GM19193 (cell line): Measurements from ENCODE around the gene CHAT.

ENCODE experiments used
- POLR2A ChIP-seq: IDR thresholded peaks from 4 replicates; pipeline ENCODE4 v1.6.1; 2011; ENCODE audit not compliant: insufficient read depth, insufficient read length; ENCODE audit errors: extremely low read depth

Gene CHAT

DNA sequence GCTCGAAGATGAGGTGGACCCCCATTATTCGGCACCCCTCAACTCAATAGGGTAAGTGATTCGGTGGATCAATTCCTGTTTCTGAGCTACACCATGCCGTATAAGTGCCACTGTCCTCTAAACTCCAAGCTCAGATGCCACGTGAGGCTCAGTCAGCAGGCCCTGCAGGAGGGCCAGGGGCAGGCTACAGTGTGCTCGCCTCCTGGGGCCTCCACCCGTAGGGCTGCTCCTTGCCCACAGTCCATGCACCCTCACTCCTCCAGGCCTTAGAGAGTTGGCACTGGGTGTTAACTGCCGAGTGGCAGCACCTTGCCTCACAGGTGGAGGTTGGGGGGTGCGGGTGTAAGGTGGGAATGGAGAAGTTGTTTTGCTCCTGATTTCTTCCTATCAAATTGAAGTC lies 77.8 kb downstream of the CHAT start:
- no peak for TF ChIP-seq POLR2A

DNA sequence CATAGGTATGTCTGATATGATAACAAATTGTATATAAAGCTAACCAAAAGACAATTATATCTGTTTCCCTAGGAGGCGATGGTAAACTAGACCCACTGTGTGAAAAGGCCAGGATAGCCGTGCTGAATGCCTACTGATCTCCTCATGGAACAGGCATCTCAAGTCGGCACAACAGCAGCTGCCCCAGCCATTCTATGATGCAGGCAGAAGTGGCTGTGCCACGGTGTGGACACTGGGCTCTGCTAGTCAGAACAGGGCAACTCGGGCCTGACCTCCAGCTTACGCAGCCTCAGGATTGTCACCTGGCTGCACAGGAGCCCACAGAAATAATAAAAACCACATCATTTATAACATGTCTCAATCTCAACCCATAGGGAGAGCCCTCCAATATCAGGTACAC lies 80.6 kb downstream of the CHAT start:
- no peak for TF ChIP-seq POLR2A

DNA sequence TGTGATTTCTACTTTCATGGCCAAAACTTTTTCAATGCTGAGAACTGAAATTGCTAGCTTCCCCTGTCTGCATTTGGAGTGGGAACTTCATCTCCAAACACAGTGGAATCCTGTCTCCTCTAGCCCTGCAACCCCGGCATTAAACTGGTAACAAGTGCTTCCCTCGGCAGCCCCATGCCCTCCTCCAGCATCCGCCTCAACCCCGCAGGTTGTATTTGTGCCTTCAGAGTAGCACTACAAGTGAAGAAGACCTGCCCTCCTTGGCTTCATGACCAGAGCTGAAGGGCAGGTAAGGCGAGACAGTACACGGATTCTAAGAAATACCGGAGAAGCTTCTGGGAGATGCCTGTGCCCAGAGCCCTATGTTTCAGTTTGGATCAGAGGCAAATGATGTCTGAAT lies 82.5 kb downstream of the CHAT start:
- TF ChIP-seq POLR2A, result no peak

DNA sequence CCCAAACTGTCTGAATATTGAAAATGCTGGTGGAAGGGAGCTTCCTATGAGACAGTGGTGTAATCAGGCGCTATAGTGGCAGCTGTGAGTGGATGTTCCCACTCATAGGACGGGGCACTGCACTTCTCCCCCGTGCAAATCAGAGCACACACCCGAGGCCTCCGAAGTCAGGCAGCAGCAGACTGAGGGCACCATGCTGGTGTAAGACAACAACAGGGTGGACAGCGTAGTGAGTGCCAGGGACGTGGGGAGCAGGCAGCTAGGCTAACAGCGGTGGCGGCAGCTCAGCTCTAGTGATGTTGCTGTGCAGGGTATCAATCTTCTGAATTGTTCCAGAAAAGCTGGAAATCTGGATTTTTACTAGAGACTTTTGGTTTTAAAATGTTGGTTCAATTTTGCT lies 84.8 kb downstream of the CHAT start:
- TF ChIP-seq POLR2A, result no peak

DNA sequence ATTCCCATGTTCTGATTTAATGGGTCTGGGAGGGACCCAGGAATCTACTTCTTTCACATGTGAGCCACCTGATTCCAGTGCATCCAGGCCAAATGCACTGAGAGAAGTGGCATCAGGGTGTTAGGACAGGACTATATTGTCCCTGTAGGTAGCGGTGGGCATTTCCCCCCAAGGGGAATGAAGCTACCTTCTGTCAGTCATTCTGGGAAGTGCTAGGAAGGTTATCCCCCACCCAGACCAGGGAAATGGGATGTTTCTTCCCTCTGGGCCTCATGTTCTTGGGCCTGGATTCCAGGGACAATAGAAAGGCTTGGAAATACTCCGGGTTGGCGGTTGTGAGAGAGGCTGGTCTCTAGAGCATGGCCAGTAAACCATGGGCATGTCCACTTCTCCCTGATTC lies 86.4 kb downstream of the CHAT start:
- no peak for TF ChIP-seq POLR2A

DNA sequence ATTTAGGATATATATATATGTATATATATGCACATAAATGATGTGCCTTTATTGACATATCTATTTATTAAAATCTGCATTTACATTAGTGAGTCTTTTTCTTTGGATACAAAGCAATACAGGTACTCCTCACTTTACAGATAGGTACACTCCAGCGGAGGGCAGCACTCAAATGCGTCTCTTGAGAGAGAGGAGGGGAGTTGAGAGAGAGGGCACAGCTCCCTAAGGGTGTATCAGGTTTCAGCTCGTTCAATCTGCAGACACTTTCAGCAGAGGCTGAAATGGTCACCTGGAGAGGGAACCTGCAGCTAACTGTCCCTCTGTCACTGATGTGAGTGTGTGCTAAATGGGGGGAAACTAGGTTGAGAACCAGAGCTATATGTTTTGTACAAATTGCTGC lies 87.2 kb downstream of the CHAT start:
- no peak for TF ChIP-seq POLR2A

DNA sequence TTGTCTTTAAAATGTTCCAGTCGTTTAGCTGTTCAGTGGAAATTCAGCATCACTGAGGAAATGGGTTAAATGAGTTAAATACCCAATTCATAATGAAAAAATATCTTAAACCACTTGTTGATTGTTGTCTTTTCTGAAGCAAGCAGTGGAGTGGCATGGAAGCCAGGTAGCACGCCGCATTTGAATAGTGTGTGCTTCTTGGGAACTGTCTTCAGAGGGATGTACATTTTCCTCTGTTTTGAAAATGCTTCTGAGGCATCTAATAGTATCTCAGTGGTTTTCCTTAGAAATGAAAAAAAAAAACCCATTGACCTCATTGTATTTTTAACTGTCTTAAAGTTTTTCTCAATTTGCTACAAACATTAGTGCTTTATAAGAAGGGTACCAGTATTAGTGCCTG lies 93.7 kb downstream of the CHAT start:
- TF ChIP-seq POLR2A, result no peak

DNA sequence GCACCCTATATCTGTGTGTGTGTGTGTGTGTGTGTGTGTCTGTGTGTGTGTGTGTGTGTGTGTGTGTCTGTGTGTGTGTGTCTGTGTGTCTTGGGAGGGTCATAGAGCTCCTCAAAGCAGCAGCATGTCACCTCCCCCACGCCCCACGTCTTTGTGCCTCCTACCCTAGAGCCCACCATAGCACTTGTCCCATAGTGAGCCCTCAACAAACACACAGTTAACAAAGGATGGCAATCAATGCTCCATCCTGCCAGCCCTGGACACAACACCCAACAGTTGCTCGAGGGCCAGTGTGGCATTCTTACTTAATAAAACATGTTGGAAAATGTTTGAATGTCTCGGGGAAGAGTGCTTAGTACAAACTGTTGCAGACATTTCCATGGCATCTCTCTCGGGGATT lies 96.1 kb downstream of the CHAT start:
- TF ChIP-seq POLR2A, result no peak

DNA sequence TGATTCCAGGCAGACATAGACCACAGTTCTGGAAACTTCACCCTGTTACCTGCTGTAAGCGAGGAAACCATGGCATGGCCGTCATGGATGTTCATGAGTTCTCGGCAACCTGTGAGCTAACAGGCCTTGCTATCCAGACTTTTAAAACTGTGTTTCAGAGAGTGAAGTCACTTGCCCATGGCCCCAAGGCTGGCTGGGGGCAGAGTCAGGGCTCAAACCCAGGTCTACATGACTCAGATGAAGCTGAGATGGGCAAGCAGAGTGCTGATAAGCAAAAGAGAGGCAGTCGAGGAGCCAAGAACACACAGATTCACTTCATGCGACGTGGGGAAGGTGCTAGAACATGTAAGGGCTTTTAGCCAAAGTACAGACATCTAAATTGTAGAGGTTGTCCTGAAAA lies 97.1 kb downstream of the CHAT start:
- TF ChIP-seq POLR2A, result no peak

DNA sequence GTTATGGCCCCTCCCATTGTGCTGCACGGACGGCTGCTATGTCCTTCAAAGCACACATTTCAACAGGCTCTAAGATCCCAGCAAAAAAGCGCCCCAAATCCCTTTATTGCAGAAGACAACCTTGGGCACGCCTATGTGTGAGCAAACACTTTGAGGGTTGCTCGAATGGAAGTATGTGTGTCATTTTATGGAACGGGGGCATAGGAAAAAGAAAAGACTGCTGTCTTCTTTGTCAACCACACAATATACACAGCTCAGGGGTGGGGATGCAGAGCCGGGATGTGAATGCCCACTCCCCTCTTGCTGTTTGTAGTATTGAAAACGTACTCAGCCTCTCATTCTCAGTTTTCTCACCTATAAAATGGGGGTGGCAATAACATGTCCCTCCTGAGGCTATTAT lies 97.6 kb downstream of the CHAT start:
- no peak for TF ChIP-seq POLR2A

DNA sequence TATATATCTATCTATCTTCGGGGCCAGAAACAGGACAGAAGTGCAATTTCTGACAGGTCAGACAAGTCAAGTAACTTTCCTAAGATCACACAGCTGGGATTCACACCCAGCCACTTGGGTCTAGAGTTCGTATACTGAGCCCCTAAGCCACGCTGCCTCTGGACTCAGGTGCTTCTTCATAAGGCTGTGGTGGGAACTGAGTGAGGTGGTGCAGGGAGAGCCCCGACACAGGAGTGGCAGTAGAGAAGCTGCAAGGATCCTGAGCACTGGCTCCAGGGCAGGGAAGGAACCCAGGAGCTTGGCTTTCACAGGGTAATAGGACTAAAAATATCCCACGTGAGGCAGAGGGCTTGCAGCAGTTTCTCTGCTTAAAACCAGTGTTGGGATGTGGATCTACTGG lies 99.4 kb downstream of the CHAT start:
- TF ChIP-seq POLR2A, result no peak
